K562 (cell line): ENCODE measurements around the gene MIEF2. TPM values are rescaled to one million over a fixed set of nuclear protein-coding genes. Genes with fewer than 3 reads are reported as not detected.

ENCODE experiments used
- ATAC-seq: fragments of 200-7000 bp; cut with Tn5 transposase; 3 replicates; pipeline ENCODE4 v1.9.1; 2020; ENCODE audit warnings: moderate library complexity
- BruUV-seq: library from RNA; stranded (reverse); fragments of 400-500 nt; replicated peaks from 2 replicates; lab custom pipeline; 2021; lab: Mats Ljungman, UMichigan
- CTCF ChIA-PET: fragments of 300-600 bp; formaldehyde crosslinking; extraction: SDS; loops from one replicate; lab custom pipeline; 2021; ENCODE audit warnings: low intra/inter-chr PET ratio; lab: Yijun Ruan, JAX
- POLR2A ChIA-PET: fragments of 300-600, 350-650 bp; sonication (Branson Sonifier 250); formaldehyde crosslinking; extraction: SDS; loops from one replicate; lab custom pipeline; 2021; ENCODE audit warnings: antibody characterized with exemption, inconsistent platforms; lab: Yijun Ruan, JAX
- DNase-seq, 4 experiments: peaks; one replicate each; pipeline versions ENCODE4 v3.0.0 to v3.0.0-alpha.2; 2011 to 2018; ENCODE audit warnings: low spot score in 3 of 4, mixed read lengths in 3 of 4; ENCODE audit errors: extremely low read depth in 1 of 4
- FAIRE-seq: peaks from 2 replicates; lab custom pipeline; 2011; peaks lifted over from hg19 to GRCh38; lab: Jason Lieb, UNC
- H2AFZ ChIP-seq: 2 replicates; pipeline ENCODE4 v1.6.0; 2011; ENCODE audit warnings: low read depth, low read length, control low read depth, inconsistent platforms
- H3K27ac ChIP-seq: fragments of 200-600 bp; 3 replicates; pipeline ENCODE4 v1.8.0; 2011; ENCODE audit warnings: low read depth, mild to moderate bottlenecking, control low read depth, inconsistent platforms, low read length, moderate library complexity, mixed read lengths; ENCODE audit errors: extremely low read depth
- H3K27me3 ChIP-seq, 2 experiments: fragments of 300-600 bp in 1 of 2; 2 replicates in 1 of 2; 3 replicates in 1 of 2; pipeline versions ENCODE4 v1.6.0 to v1.8.0; 2011; ENCODE audit warnings: inconsistent platforms in 2 of 2, low read length in 2 of 2, mild to moderate bottlenecking in 1 of 2, mixed read lengths in 1 of 2, moderate library complexity in 1 of 2; ENCODE audit not compliant: control insufficient read depth in 2 of 2, insufficient read depth in 2 of 2
- H3K36me3 ChIP-seq: fragments of 300-600 bp; 3 replicates; pipeline ENCODE4 v1.8.0; 2011; ENCODE audit warnings: mild to moderate bottlenecking, low read length, inconsistent platforms; ENCODE audit not compliant: control insufficient read depth, insufficient read depth
- H3K4me1 ChIP-seq, 2 experiments: fragments of 200-600 bp in 1 of 2; replicated peaks in 1 of 2; 2 replicates in 1 of 2; 3 replicates in 1 of 2; pipeline versions ENCODE4 v1.5.1 to v1.8.0; 2011; ENCODE audit warnings: inconsistent platforms in 2 of 2, low read length in 2 of 2, mild to moderate bottlenecking in 1 of 2, mixed read lengths in 1 of 2, moderate library complexity in 1 of 2; ENCODE audit not compliant: control insufficient read depth in 2 of 2, insufficient read depth in 2 of 2
- H3K4me2 ChIP-seq: 2 replicates; pipeline ENCODE4 v1.6.1; 2011; ENCODE audit warnings: low read length, control low read depth, inconsistent platforms, mixed read lengths; ENCODE audit not compliant: insufficient read depth
- H3K4me3 ChIP-seq: fragments of 200-600 bp; sonication (generic), shearing (Covaris generic); 2 replicates; pipeline ENCODE4 v1.5.1; 2016; ENCODE audit warnings: control low read depth, inconsistent platforms
- H3K79me2 ChIP-seq: fragments of 200-600 bp; 3 replicates; pipeline ENCODE4 v1.8.0; 2011; ENCODE audit warnings: low read length, inconsistent platforms; ENCODE audit not compliant: control insufficient read depth, insufficient read depth
- H3K9ac ChIP-seq, 2 experiments: 2 replicates each; pipeline versions ENCODE4 v1.6.0 to v1.6.1; 2011; ENCODE audit warnings: low read depth in 2 of 2, low read length in 2 of 2, control low read depth in 1 of 2, inconsistent platforms in 1 of 2, mild to moderate bottlenecking in 1 of 2, mixed read lengths in 1 of 2; ENCODE audit not compliant: insufficient read depth in 1 of 2
- H3K9me1 ChIP-seq: one replicate; pipeline ENCODE4 v1.6.0; 2011; ENCODE audit warnings: inconsistent platforms, mild to moderate bottlenecking, low read length, moderate library complexity; ENCODE audit not compliant: control insufficient read depth, insufficient read depth
- H3K9me3 ChIP-seq: replicated peaks from 2 replicates; pipeline ENCODE4 v1.5.1; 2011; ENCODE audit warnings: low read depth, low read length, inconsistent platforms; ENCODE audit not compliant: control insufficient read depth, insufficient read depth
- H4K20me1 ChIP-seq: replicated peaks from 2 replicates; pipeline ENCODE4 v1.6.1; 2011; ENCODE audit warnings: low read length, inconsistent platforms, mixed read lengths; ENCODE audit not compliant: control insufficient read depth, insufficient read depth
- FOXP4 ChIP-seq: sonication (generic); formaldehyde crosslinking; IDR thresholded peaks from 2 replicates; pipeline ENCODE4 v1.8.0; 2022; ENCODE audit warnings: mild to moderate bottlenecking, missing genetic modification reagents, borderline replicate concordance
- GATA2 ChIP-seq: sonication (generic); formaldehyde crosslinking; IDR thresholded peaks from 2 replicates; pipeline ENCODE4 v1.4.0; 2020; ENCODE audit warnings: mild to moderate bottlenecking, missing genetic modification reagents
- ILK ChIP-seq: fragments of 450-650 bp; IDR thresholded peaks from 2 replicates; pipeline ENCODE4 v1.6.1; 2016; ENCODE audit warnings: missing genetic modification characterization, low read depth, mild to moderate bottlenecking, missing compliant biosample characterization, moderate library complexity, borderline replicate concordance
- KLF1 ChIP-seq: fragments of 450-650 bp; IDR thresholded peaks from 2 replicates; pipeline ENCODE4 v1.6.1; 2016; ENCODE audit warnings: missing genetic modification characterization, missing compliant biosample characterization
- POLR2G ChIP-seq: fragments of 200-400 bp; formaldehyde crosslinking; IDR thresholded peaks from 2 replicates; pipeline ENCODE4 v1.6.1; 2017; ENCODE audit warnings: low read depth, mild to moderate bottlenecking, antibody characterized with exemption, low read length, moderate library complexity
- RFX1 ChIP-seq: fragments of 450-650 bp; IDR thresholded peaks from 2 replicates; pipeline ENCODE4 v1.6.1; 2016; ENCODE audit warnings: mild to moderate bottlenecking, moderate library complexity
- TBL1XR1 ChIP-seq, 2 experiments: IDR thresholded peaks; 2 replicates each; pipeline ENCODE4 v1.6.1; 2012; ENCODE audit warnings: improper control_type of control experiment in 2 of 2, low read length in 2 of 2, mild to moderate bottlenecking in 1 of 2
- WGBS: fragments of 100-300 bp; shearing (Covaris generic); methylation state at CpG from one replicate; pipeline ENCODE4 v1.1.6; 2016; ENCODE audit warnings: low coverage, mixed read lengths; ENCODE audit not compliant: insufficient coverage; ENCODE audit errors: missing lambda C conversion rate; 5-methylcytosine and 5-hydroxymethylcytosine counted together
- in situ Hi-C: fragments of 300-500 bp; cut with MboI; formaldehyde crosslinking; loops from 4 replicates; pipeline ENCODE4 v1.15.0; 2018; ENCODE audit warnings: inconsistent platforms, mixed read lengths
- intact Hi-C: fragments of 100-400 bp; cut with micrococcal nuclease; formaldehyde crosslinking; loops from 2 replicates; pipeline ENCODE4 v1.14.2; 2022
- polyA plus RNA-seq, 8 experiments: library from polyadenylated mRNA; depleted of rRNA in 4 of 8; stranded (reverse) in 5 of 8; unstranded in 3 of 8; fragments of >200 nt; fragmentation: Nextera tagmentation in 2 of 8; fragmentation: Illumina TruSeq in 1 of 8; extraction: Ambion mirVana in 2 of 8; extraction: Trizol in 1 of 8; gene quantifications; 2 replicates each; pipeline versions ENCODE4 v1.2.1 to v1.2.3, GENCODE V29; 2011 to 2014; ENCODE audit warnings: inconsistent platforms in 1 of 8, missing spikeins in 1 of 8
- total RNA-seq, 7 experiments: library from RNA; depleted of rRNA in 6 of 7; stranded (reverse); fragments of >200 nt in 6 of 7; fragmentation: Illumina TruSeq in 2 of 7; extraction: Trizol in 2 of 7; gene quantifications; 2 replicates each; pipeline versions ENCODE4 v1.2.1 to v1.2.3, GENCODE V29; 2011 to 2021; ENCODE audit warnings: low replicate concordance in 1 of 7

MIEF2 gene
- total and polyA plus RNA-seq, 9 of the 15 experiments (the other 6 are each of a cell fraction or from before 2014, with no cell fraction given), result 0.10 to 8.2 (median 2.4) TPM

GRCh38 chr17:18252160-18252559 lies 8.3 kb upstream of the MIEF2 start (continued):
- TF ChIP-seq POLR2G, result no peak
- no peak for TF ChIP-seq KLF1 (tag)
- TF ChIP-seq RFX1, result no peak
- no peak for TF ChIP-seq ILK (tag)

DNA sequence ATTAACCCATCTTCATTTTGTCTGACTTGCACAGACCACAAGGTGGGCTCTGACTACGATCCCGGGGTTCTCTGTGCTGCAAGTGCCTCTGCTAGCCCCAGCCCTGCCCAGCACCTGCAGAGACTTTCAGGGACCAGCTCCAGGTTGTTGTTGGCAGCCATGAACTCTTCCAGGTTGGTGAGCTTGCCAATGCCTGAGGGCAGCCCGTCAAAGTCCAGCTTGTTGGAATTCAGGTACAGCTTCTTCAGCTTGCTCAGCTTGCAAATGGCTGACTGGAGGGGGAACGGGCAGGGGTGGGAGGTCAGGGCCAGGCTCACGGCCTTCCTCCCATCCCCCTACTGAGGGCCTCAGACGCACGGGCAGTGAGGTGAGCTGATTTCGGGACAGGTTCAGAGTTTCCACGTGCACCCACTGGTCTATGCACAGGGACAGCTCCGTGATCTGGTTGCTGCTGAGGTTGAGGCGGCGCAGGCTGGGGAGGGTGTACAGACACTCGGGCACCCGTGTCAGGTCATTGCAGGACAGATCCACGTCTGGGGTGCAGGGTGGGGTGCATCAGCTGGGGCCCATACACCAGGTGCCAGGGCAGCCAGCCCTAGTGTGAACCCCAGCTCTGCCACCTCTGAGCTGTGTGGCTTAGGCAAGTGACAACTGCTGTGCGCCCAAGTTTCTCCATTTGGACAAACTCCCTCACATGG lies 7.1 kb upstream of the MIEF2 start:
- H3K9me3 ChIP-seq, result no peaks in the 10 kb centered on the region
- no peak overlapping the region for H3K4me3 ChIP-seq
- H3K9ac ChIP-seq, result no peak overlapping the region; a peak in 1 of 4 replicates
- 0 out of 2 replicates have a peak, but pooled peaks cover 1% of the 10 kb centered on the region for H4K20me1 ChIP-seq
- peaks cover 59% of the 10 kb centered on the region; the same call in 1 of the 3 replicates for H3K36me3 ChIP-seq
- H3K79me2 ChIP-seq, result peaks cover 16% of the 10 kb centered on the region
- in situ Hi-C loops, result no loop called here
- peaks cover 6 to 22% of the 10 kb centered on the region in 2 experiments; a peak in 3 of 5 replicates for H3K4me1 ChIP-seq
- no peaks in the 10 kb centered on the region for H3K27me3 ChIP-seq
- H3K4me2 ChIP-seq, result no peak overlapping the region
- DNase-seq, result no peak
- H3K9me1 ChIP-seq, result no peaks in the 10 kb centered on the region
- H2AFZ ChIP-seq, result no peak overlapping the region
- ChIA-PET POLR2A (interaction anchor here (0.6 kb wide), 1 partner anchor 465 kb away, joined by 4 read pairs; no protein-coding TSS in a partner anchor), CTCF (no interaction called here)
- TF ChIP-seq GATA2 (CRISPR knock-in tag) (no peak), FOXP4 (CRISPR knock-in tag) (no peak), TBL1XR1 (IDR thresholded peaks at IDR 0.05; ENCODE audit: low read length in 2 of 2) (no peak)
- WGBS, result 96% methylated on average over 9 of the region's 16 CpGs
- intact Hi-C loops, result no loop called here
- FAIRE-seq, result no peak
- no TSS peak for BruUV-seq
- H3K27ac ChIP-seq, result no peak overlapping the region
- ATAC-seq, result no peak
